ENCODE results near the gene LCP1. TPM values are rescaled to one million over a fixed set of nuclear protein-coding genes. Genes with fewer than 3 reads are reported as not detected.

LCP1 gene
- total RNA-seq, 1 donor from 2014 or later: 83.1 TPM

DNA sequence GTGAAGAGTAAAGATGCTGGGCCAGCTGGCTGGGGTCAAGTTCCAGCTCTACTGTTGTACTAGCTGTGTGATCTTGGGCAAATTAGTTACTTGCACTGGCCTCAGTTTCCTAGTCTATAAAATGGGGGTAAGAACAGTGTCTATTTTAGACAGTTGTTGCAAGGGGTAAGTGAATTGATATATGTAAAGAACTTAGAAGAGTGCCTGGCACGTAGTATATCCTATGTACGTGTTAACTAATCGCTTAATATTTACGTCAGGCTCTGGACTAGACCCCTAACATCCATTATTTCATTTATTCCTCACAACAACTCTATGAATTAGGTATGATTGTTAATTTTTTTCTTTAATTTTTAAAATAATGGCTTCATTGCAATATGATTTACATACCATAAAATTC is 3.7 kb upstream of the LCP1 start:
- no peak for DNase-seq (ENCODE audit: low read depth)
- no peaks in the 10 kb centered on the region for H3K27me3 ChIP-seq (ENCODE audit: control insufficient read depth, insufficient read depth, low read length)

GRCh38 chr13:46184277-46184699 is 2.3 kb upstream of the LCP1 start:
- DNase-seq (ENCODE audit: low read depth): no peak
- H3K36me3 ChIP-seq (ENCODE audit: control insufficient read depth, insufficient read depth, low read length): no peaks in the 10 kb centered on the region
- TF ChIP-seq, protein P1, sequence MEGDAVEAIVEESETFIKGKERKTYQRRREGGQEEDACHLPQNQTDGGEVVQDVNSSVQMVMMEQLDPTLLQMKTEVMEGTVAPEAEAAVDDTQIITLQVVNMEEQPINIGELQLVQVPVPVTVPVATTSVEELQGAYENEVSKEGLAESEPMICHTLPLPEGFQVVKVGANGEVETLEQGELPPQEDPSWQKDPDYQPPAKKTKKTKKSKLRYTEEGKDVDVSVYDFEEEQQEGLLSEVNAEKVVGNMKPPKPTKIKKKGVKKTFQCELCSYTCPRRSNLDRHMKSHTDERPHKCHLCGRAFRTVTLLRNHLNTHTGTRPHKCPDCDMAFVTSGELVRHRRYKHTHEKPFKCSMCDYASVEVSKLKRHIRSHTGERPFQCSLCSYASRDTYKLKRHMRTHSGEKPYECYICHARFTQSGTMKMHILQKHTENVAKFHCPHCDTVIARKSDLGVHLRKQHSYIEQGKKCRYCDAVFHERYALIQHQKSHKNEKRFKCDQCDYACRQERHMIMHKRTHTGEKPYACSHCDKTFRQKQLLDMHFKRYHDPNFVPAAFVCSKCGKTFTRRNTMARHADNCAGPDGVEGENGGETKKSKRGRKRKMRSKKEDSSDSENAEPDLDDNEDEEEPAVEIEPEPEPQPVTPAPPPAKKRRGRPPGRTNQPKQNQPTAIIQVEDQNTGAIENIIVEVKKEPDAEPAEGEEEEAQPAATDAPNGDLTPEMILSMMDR (IDR thresholded peaks at IDR 0.05; ENCODE audit: insufficient read depth, low read length, poor library complexity, severe bottlenecking): peak; percentile 53
- no peaks in the 10 kb centered on the region for H3K27me3 ChIP-seq (ENCODE audit: control insufficient read depth, insufficient read depth, low read length)
- no peak overlapping the region for H3K4me3 ChIP-seq (ENCODE audit: low read depth, low read length)

More for the DNA sequence above, 3.7 kb upstream of the LCP1 start:
- H3K4me3 ChIP-seq (ENCODE audit: low read depth, low read length): no peak overlapping the region
- TF ChIP-seq, protein P1 (IDR thresholded peaks at IDR 0.05; ENCODE audit: insufficient read depth, low read length, poor library complexity, severe bottlenecking): no peak
- no peaks in the 10 kb centered on the region for H3K36me3 ChIP-seq (ENCODE audit: control insufficient read depth, insufficient read depth, low read length)

DNA sequence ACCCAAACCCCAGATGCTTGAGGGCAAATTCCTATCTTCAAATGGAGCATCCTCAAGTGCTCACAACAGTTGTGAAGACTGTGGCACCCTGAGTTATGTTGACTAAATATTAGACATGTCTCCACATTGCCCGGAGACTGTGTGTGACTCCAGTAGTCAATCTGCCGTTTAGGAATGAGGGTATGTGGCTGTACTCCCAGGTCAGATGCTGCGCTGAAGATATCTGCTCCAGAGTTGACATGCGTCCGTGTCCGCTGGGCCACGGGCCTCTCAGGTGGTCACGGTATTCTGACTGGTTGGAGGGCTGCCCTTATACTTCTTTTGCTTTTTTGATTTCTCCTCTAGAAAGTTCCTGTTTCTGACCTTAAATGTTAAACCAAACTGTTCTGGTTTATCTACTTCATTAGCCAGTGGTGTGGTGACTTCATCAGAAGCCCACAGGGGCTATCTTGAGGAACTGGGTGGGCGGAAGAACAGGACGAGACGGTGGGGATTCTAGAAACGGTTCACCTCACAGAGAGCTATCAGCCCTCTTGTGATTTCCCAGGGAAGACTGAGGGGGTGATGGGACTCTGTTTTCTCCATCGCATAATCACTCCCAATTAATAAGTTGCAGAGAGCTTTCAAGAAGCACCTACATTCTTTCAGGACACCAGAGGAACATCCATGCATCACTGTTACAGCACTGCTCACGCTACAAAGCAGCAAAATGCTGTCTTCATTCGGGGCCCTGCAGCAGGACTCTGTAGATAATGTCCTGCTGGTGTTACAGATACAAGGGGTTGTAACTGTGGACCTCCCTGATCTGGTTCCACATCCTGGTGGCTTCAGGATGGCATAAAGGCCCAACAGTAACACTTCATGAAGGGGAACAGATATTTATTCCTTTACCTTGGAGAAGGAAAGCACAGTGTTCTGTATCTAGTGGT is 1.3 kb upstream of the LCP1 start:
- DNase-seq (ENCODE audit: low read depth): no peak
- TF ChIP-seq, protein P1 (IDR thresholded peaks at IDR 0.05; ENCODE audit: insufficient read depth, low read length, poor library complexity, severe bottlenecking): no peak
- Histone ChIP-seq H3K27me3 (ENCODE audit: control insufficient read depth, insufficient read depth, low read length) (no peaks in the 10 kb centered on the region), H3K36me3 (ENCODE audit: control insufficient read depth, insufficient read depth, low read length) (no peaks in the 10 kb centered on the region), H3K4me3 (ENCODE audit: low read depth, low read length) (no peak overlapping the region)

GRCh38 chr13:46182491-46182877 is 507 bp upstream of the LCP1 start:
- Histone ChIP-seq H3K36me3 (ENCODE audit: control insufficient read depth, insufficient read depth, low read length) (no peaks in the 10 kb centered on the region), H3K27me3 (ENCODE audit: control insufficient read depth, insufficient read depth, low read length) (no peaks in the 10 kb centered on the region), H3K4me3 (ENCODE audit: low read depth, low read length) (no peak overlapping the region)
- no peak for DNase-seq (ENCODE audit: low read depth)
- TF ChIP-seq, protein P1 (IDR thresholded peaks at IDR 0.05; ENCODE audit: insufficient read depth, low read length, poor library complexity, severe bottlenecking): no peak

GRCh38 chr13:46181377-46181839 is 569 bp downstream of the LCP1 start:
- DNase-seq (ENCODE audit: low read depth): no peak
- H3K4me3 ChIP-seq (ENCODE audit: low read depth, low read length): no peak overlapping the region
- no peaks in the 10 kb centered on the region for H3K36me3 ChIP-seq (ENCODE audit: control insufficient read depth, insufficient read depth, low read length)
- TF ChIP-seq, protein P1 (IDR thresholded peaks at IDR 0.05; ENCODE audit: insufficient read depth, low read length, poor library complexity, severe bottlenecking): no peak
- no peaks in the 10 kb centered on the region for H3K27me3 ChIP-seq (ENCODE audit: control insufficient read depth, insufficient read depth, low read length)
